GM18873 (cell line): ENCODE results near the gene CYP26B1.

ENCODE experiments used
- ATAC-seq: cut with Tn5 transposase; IDR thresholded peaks from one replicate; pipeline ENCODE4 v1.9.1; 2021; ENCODE audit warnings: mild to moderate bottlenecking, moderate library complexity, moderate number of reproducible peaks; ENCODE audit not compliant: unreplicated experiment, low FRiP score

CYP26B1 gene

GRCh38 chr2:72142570-72143440 is 4.9 kb downstream of the CYP26B1 start:
- no peak for ATAC-seq

GRCh38 chr2:72141881-72142451 is 5.7 kb downstream of the CYP26B1 start:
- ATAC-seq = no peak

DNA sequence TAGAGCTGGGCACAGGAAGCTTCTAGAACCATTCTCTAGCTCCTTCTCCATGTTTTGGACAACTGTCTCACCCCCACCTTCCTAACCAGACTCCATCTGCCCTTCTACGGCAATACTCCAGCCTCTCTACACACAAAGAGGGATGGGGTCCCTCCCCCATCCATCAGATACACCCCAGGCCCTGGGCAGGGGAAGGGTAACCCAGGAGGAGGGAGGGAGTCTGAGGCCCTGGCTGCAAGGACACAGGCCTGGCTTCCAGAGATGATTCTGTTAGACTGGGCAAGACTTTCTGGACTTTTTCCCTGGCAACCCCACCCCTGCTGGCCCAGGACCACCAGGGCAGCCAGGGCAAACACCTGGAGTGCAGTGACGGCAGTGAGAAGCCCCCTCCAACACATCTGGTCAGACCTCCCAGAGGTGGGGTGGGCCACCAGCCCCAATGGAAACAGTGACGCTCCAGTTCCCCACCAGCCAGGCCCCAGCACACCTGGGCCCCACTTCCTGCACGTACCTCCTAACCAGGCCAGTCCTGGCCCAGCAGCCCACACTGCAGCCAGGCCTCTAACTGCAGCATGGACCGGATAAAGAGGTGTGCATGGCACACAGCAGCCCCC is 6.5 kb downstream of the CYP26B1 start:
- ATAC-seq = no peak

GRCh38 chr2:72140621-72140960 is 7.1 kb downstream of the CYP26B1 start:
- ATAC-seq = no peak

- no peak for ATAC-seq
Measured at GRCh38 chr2:72139874-72140620, 7.6 kb downstream of the CYP26B1 start.

GRCh38 chr2:72139471-72139873 is 8.2 kb downstream of the CYP26B1 start:
- no peak for ATAC-seq

- ATAC-seq = no peak
Measured at GRCh38 chr2:72138921-72139381, 8.7 kb downstream of the CYP26B1 start.

GRCh38 chr2:72138011-72138881 is 9.4 kb downstream of the CYP26B1 start:
- no peak for ATAC-seq

- ATAC-seq = peak; percentile 72
Measured at GRCh38 chr2:72137498-72138010, 10.1 kb downstream of the CYP26B1 start.

DNA sequence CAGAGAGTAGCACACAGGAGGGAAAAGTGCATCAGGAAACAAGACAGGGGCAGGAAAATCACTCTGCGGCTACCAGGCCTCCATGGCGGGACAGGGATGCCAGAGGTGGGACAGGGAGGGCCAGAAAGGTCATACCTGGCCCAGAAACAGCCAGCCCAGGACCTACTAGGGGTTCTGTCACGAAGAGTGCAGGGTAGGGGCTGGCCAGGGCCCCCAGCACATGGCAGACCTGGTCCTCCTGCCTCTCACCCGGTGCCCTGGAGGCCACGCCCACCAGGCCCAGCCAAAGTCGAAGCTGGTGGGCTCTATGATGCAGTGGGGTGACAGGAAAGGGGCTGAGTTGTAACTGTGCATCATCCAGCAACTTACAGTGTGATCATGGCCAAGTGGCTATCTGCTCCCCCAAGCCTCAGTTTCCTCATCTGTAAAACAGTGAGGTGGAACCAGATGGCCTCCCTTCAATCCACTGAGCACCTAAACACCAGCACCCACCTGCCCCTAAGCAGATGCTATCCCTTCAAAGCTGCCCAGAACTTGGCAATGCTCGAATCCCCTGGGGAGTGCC is 10.6 kb downstream of the CYP26B1 start:
- ATAC-seq = peak; percentile 13

- ATAC-seq = no peak
Measured at GRCh38 chr2:72136331-72136730, 11.3 kb downstream of the CYP26B1 start.

- no peak for ATAC-seq
Measured at GRCh38 chr2:72135921-72136320, 11.7 kb downstream of the CYP26B1 start.

DNA sequence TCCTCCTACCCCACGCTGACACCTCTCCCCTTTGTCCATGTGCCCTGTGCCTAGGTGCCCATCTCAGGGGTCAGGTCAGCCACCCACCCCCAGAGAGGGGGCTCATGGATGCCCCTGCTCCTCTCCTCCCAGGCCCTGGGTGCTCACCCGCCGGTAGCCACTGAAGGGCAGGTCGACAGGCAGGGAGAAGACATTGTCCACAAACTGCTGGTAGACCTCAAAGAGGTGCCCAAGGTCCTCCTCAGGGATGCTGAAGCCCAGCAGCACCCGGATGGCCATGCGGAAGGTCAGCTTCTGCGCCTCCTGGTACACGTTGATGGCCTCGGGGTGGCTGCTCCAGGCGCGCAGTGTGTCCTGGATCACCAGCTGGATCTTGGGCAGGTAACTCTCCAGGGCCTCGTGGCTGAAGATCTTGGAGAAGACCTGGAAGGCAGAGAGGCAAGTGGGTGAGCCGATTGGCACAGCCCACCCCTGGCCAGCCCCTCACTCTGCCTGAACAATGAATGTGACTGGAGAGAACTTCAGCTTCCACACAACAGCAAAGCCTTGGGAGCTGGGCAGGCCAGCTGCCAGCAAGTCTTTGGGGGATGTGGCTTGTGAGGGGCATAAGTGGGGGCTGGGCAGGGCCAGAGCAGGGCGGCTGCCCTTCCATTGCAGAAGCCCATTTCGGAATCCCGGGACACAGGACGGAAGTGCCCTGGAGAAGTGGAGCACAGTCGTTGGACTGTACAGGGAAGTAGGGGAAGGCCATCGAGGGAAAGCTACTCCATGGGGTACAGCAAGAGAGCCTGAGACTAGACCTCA is 12.5 kb downstream of the CYP26B1 start:
- no peak for ATAC-seq

DNA sequence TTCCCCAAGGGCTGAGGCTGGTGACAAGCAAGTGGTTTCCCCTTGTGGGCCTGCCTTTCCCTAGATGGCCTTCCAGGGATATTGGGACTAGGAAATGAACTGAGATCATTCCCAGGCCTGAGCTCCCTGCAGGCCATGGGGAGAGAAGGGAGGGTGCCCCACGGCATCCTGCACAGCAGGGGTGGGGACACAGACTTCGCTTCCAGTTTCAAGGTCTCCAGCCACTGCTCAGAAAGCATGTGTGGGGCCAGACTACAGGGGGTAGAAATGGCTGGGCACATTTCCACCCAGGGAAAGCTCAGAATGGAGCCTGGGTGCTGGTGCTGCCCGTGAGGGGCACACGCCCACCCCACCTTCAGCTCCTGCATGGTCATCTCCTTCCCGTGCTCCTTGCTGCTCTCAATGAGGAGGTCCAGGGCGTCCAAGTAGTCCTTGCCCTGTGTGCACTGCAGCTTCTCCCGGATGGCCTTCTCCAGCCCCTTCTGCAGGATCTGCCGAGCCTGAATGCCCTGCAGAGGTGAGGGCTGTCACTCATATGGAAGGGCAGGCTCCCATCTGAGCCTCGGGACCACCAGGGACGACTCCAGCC is 13.2 kb downstream of the CYP26B1 start:
- no peak for ATAC-seq

GRCh38 chr2:72133721-72134407 is 13.8 kb downstream of the CYP26B1 start:
- ATAC-seq = no peak

GRCh38 chr2:72132981-72133720 is 14.5 kb downstream of the CYP26B1 start:
- ATAC-seq = no peak
